Brain pericyte (primary cell): ENCODE results near the gene DEFB127.
"Not testable (repeated sequence)": the region's sequence is repeated elsewhere in the genome, so short reads cannot be mapped to it uniquely, and the experiment has no call there.

Experiments used
- DNase-seq: peaks from one replicate; pipeline ENCODE4 v3.0.0-alpha.2; 2012; ENCODE audit warnings: low read depth, low spot score

The DEFB127 gene, protein sequence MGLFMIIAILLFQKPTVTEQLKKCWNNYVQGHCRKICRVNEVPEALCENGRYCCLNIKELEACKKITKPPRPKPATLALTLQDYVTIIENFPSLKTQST

DNA sequence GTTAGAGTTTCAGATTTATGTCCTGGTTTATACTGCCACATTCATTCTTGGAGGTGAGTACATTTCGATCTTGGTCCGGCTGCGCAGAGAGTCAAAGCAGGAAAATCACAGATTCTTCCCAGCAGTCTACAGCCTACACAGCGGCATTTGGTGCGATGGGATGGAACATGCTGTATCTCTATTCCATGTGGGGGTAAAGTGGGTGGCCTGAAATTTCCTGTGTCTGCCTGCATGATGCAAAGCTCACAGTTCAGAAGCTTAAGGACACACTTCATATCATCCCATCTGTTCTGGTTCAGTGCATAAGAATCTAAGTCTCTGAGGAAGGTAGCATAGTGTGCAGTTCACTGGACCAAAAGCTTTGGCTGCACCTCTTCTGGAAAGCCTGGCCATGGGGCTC is at the start of gene DEFB127:
DEFB127 (plus strand) TSS at position 301 of the 400 bp plus-strand sequence; CDS start at position 392, 91 bp downstream.
- DNase-seq, result no peak

DNA sequence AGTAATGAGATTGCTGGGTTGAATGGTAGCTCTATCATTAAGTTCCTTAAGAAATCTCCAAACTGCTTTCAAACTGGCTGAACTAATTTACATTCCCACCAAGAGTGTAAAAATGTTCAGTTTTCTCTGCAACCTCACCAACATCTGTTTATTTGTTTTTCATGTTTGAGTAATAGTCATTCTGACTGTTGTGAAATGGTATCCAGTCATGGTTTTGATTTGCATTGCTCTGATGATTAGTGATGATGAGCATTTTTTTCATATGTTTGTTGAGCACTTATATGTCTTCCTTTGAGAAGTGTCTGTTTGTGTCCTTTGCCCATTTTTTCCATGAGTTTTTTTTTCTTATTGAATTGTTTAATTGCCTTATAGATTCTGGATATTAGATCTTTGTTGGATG is 44.9 kb upstream of the DEFB127 start:
- DNase-seq, result no peak

DNA sequence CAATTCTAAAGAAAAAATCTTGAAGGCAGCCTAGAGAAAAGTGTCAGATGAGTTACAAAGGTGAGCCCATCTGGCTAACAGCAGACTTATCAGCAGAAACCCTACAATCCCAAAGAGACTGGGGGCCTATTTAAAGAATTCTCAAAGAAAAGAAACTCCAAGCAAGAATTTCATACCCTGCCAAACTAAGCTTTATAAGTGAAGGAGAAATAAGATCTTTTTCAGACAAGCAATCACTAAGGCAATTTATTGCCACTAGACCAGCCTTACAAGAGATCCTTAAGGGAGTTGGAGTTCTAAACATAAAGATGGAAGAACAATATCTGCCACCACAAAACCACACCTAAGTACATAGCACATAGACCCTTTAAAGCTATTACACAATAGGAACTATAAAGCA is 39.7 kb upstream of the DEFB127 start:
- no peak for DNase-seq

DNA sequence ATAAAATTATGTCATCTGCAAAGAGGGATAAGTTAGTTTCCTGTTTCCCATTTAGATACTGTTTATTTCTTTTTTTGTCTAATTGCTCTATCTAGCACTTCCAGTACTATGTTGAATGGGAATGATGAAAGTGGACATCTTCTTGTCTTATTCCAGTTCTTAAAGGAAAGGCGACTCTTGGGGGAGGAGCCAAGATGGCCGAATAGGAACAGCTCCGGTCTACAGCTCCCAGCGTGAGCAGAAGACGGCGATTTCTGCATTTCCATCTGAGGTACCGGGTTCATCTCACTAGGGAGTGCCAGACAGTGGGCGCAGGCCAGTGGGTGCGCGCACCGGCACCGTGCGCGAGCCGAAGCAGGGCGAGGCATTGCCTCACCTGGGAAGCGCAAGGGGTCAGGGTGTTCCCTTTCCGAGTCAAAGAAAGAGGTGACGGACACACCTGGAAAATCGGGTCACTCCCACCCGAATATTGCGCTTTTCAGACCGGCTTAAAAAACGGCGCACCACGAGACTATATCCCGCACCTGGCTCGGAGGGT is 27.4 kb upstream of the DEFB127 start:
- DNase-seq, result not testable (repeated sequence)

DNA sequence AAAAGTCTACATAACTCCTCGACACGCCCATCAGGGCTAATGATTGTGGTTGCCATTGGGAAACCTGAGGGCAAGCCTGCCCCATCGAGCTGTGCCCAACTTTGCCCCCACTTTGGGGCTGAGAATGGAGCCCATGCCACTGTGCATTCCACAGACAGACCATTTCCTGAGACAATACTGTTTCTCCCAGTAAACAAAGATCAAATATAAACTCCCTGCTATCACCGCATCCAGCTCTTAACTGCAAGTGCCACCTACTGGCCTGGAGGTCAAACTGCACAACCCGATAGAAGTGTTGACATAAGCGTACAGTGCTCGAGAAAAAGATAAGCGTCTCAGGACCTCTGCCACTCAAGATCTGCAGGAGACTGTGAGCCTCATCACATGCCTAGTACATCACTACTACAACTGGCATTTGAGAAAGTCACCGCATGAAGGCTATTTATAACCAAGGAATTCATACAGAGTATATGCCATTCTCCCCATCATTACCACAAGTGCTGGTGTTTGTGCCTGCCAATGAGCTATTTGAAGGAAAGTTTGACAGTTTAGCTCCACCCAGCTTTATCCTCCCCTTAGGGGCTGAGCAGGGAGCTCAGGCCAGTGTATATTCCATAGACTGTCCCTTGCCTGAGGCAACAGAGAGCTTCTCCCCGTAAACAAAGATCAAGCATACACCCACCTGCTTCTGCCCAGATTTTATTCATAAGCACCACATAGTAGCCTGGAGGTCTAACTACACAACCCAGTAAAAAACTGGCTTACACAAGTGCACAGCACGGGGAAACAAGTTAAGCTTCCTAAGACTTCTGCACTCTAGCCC is 19.4 kb upstream of the DEFB127 start:
- no peak for DNase-seq

DNA sequence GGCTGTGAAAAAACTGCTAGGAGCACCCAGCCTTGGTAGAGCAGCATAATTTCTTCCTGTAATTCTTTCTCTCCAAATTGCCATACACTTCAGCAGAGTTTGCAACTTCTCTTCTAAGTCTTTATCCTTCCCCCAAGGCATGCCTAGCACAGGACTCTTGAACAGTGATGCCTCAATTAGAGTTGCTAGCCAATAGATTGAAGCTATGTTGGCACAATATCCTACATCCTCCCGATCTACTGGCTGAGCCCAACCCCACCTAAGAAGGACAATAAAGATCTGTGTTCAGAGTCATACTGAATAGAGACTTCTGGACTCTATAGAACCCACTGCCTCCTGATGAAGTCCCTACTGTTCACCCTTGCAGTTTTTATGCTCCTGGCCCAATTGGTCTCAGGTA is 15.0 kb upstream of the DEFB127 start, which contains the start of gene DEFB126:
DEFB126 (plus strand) TSS at position 301 of the 400 bp plus-strand sequence; CDS start at position 340, 39 bp downstream.
- DNase-seq, result no peak

DNA sequence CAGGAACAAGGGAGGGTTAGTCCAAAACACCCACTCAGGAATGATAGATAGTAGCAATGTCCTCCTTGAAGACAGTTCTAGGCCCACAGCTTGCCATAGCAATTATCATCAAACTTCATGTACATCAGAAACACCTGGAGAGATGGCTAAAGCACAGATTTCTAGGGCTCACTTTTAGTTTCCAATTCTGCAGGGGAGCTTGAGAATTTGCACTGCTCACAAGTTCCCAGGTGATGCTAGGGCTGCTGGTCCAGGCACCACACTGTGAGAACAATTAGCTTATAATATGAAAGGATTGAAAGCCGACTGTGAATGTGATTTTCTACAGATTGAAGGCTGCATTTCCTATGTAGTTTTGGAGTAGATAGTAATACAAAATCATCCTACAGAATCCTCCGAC is 11.4 kb upstream of the DEFB127 start:
- no peak for DNase-seq

DNA sequence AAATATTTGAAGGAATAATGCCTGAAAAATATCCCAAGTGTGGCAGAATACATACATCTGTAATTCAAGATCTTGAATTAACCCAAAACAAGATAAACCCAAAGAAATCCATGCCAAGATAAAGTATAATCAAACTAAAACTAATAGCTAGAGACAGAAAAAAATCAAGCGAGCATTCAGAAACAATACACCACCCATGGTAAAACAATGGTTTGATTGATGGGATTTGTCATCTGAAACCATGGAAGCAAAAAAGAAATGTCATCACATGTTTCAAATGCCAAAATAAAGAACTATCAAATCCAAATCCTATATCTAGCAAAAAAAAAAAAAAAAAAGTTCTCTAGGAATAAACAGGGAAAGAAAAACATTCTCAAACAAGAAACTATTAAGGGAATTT is 5.1 kb upstream of the DEFB127 start:
- DNase-seq, result no peak

DNA sequence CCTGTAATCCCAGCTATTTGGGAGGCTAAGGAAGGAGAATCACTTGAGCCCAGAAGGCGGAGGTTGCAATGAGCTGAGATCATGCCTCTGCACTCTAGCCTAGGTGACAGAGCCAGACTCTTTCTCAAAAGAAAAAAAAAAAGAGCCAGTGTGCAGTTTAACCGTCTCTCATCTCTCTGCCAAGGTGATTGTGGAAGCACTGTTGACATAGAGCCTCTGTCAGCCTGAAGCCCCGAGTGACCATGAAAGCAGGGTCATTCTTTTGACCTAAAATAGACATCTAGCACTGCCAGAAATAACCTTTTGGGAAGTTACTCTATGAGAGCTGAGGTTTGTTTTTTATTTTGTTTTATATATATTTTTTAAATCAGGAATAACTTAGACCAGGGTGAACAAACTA is 7.4 kb downstream of the DEFB127 start:
- no peak for DNase-seq

DNA sequence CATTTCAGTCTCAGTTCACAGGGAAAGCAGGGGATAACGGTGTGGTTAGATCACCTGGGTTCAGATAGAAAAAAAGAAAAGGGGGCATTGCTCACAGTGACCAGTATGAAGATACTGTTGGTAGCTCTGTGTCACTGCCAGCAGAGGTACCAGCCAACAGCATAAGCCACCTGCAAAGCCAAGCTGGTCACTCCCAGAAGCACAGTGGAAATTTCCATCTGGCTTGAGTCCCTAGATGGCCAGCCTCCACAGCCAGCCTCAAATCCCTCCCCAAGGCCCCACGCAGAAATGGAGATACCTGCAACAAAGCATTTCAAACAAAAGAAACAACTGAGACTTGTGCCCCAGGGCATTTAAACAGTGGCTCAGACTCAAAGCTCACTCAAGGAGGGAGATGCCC is 11.6 kb downstream of the DEFB127 start:
- DNase-seq, result no peak

DNA sequence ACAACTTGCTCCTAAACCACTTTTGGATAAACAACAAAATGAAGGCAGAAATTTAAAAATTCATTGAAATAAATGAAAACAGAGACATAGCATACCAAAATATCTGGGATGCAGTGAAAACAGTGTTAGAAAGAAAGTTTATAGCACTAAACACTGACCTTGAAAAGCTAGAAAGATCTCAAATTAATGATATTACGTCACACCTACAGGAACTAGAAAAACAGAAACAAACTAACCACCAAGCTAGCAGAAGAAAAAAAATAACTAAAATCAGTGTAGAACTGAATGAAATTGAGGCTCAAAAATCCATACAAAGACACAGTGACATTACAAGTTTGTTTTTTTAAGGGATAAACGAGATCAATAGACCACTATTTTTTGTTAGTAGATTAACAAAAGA is 27.0 kb downstream of the DEFB127 start:
- DNase-seq, result no peak

DNA sequence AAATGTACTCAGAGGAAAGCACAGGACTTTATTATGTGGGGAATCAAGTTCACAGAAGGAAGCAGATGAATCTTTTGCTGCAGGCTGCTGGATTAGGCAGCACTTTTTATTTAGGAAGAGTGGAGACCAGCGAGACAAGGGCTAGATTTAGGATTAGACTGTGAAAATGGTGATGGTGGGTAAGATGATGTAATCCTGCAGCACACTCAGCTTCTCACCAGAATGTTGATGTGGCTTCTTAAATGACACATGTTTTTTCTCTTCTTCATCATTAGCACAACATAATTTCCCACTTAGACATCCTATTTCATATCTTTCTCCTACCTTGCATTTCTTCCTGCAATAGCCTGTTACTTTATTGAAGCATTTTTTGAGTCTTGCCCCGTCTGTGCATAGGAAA is 30.5 kb downstream of the DEFB127 start:
- DNase-seq, result no peak

DNA sequence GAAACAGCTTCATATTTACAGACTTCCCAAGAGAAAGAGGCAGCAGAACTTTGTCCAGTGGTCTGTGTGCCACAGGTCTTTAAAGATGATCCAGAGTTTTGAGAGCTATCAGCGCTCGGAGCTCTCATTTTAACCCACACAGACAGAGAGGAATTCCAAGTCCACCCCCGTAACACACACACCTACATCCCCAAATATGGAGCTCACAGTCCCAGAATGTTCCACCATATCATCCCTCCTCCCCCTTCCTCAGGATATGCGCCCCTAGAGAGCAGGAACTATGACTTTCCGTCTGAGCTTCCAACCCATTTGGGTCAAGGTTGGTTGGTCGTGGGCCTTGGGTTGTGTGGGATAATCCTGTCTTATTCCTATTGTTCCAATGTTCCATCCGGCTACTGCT is 32.4 kb downstream of the DEFB127 start, which contains the start of gene DEFB128:
DEFB128 (minus strand) TSS at position 101 of the 400 bp plus-strand sequence; CDS start at position 13, 88 bp downstream.
- DNase-seq, result no peak

DNA sequence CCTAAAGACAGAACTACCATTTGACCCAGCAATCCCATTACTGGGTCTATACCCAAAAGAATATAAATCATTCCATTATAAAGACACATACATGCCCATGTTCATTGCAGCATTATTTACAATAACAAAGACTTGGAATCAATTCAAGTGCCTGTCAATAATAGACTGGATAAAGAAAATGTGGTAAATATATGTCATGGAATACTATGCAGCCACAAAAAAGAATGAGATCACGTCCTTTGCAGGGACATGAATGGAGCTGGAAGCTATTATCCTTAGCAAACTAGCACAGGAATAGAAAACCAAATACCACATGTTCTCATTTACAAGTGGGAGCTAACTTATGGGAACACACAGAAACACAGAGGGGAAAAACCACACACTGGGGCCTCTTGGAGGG is 41.0 kb downstream of the DEFB127 start:
- no peak for DNase-seq

DNA sequence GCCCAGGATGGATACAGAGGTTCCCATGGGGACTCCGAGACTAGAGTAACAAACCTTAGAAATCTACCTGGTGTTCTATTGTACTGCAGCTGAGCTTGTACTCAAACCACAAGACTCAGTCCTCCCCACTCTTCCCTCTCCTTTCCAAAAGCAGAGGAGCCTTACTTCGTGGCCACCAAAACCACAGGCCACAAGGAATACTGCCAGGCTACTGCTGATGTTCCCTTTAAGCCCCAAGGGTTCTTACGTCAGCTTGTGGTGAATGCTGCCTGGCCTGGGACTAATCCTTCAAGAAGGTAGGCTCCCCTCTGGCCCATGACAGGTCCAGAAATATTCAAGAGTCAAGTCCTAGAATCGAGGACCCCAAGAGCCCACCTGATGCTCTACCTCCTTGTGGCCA is 42.7 kb downstream of the DEFB127 start:
- no peak for DNase-seq

DNA sequence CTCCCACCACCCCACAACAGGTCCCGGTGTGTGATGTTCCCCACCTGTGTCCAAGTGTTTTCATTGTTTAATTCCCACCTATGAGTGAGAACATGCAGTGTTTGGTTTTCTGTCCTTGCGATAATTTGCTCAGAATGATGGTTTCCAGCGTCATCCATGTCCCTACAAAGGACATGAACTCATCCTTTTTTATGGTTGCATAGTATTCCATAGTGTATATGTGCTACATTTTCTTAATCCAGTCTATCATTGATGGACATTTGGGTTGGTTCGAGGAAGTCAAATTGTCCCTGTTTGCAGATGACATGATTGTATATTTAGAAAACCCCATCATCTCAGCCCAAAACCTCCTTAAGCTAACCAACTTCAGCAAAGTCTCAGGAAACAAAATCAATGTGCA is 46.4 kb downstream of the DEFB127 start:
- DNase-seq, result not testable (repeated sequence)
